GM15510 (cell line): ENCODE results near the gene GLRX3.

ENCODE experiments used
- POLR2A ChIP-seq: IDR thresholded peaks from 3 replicates; pipeline ENCODE4 v1.6.1; 2011; ENCODE audit warnings: borderline replicate concordance; ENCODE audit not compliant: insufficient read length; ENCODE audit errors: extremely low read depth

GLRX3 gene

GRCh38 chr10:130128922-130129321 lies 7.3 kb upstream of the GLRX3 start:
- TF ChIP-seq POLR2A, result no peak

DNA sequence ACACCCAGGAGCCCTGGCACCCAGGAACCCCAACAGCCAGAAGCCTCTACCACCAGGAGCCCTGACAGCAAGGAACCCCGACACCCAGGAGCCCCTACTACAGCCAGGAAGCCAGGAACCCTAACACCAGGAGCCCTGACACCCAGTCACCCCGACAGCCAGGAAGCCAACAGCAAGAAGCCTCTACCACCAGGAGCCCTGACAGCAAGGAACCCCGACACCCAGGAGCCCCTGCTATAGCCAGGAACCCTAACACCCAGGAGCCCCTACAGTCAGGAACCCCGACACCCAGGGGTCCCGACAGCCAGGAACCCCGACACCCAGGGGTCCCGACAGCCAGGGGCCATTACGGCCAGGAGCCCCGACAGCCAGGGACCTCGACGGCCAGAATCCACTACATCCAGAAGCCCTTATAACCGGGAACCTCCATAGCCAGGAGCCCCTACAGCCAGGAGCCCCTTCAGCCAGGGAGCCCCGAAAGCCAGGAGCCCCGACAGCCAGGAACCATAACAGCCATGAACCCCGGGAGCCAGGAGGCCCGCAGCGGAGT lies 440 bp upstream of the GLRX3 start:
- no peak for TF ChIP-seq POLR2A

GRCh38 chr10:130137090-130137448 lies 878 bp downstream of the GLRX3 start:
- TF ChIP-seq POLR2A, result no peak

DNA sequence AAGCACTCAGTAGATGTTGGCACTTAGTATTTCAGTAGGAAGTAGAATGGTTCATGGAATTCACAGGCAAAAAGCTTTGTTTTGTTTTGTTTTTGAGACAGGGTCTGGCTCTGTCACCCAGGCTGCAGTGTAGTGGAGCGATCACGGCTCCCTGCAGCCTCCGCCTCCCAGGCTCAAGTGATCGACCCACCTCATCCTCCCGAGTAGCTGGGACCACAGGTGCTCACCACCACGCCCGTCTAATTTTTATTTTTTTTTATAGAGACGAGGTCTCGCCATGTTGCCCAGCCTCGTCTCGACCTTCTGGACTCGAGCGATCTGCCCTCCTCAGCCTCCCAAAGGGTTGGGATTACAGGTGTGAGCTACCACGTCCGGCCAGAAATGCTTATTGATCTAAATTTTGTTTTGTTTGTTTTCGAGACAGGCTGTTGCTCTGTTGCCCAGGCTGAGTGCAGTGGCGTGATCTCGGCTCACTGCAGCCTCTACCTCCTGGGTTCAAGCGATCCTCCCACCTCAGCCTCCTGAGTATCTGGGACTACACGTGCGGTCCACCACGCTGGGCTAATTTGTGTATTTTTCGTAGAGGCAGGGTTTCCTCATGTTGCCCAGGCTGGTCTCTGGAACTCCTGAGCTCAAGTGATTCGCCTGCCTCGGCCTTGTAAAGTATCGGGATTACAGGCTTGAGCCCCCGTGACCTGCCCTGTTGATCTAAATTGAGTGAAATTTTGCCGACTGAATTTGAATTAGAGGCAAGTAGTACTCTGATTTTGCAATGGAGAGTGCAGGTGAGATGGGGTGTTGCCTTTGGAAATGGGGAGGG lies 1.7 kb downstream of the GLRX3 start:
- no peak for TF ChIP-seq POLR2A

DNA sequence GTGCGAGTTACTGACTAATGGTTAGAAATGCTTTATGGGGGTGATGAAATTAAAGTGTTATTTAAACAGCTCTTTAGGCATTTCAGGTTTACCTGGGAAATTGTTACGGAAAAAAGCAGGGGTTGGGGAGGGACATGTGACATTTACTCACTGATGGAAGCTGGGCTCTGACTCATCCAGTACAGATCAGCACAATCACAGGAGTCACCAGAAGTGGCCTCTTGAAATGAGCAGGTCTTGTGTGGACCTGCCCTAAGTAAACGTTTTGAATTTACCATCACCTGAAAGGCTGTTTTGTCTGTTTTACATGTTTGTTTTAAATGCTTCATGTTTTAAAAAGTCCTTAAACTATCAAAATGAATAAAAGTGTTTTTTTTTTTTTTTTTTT lies 2.3 kb downstream of the GLRX3 start:
- TF ChIP-seq POLR2A, result no peak

DNA sequence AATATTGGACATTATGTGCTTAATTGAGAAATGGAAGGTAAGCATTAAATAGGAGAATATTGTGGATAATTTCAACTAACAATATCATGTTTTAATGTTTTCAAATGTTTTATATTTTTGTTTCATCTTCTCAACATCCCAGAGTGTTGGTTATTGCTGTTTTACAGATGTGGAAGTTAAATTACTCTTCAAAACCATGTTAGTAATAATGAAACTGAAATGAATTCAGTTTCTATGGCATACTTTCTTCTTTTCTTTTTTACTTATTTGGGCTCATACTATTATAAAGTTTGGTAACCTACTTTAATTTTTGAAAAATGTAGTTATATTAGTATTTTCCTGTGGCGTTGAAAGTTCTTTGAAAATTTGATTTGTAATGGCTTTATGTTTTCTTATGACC lies 4.2 kb downstream of the GLRX3 start:
- TF ChIP-seq POLR2A, result no peak

DNA sequence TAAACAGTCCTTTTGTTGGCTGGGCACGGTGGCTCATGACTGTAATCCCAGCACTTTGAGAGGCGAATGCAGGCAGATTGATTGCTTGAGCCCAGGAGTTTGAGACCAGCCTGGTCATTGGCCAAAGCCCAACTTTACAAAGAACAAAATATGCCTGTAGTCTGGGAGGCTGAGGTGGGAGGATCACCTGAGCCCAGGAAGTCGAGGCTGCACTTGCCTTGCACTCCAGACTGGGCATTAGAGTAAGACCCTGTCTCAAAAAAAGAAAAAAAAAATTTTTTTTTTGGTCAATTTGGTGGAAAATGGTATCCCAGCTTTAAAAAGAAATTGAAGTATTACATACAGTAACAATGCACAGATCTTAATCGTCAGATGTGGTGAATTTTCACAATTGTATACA lies 4.8 kb downstream of the GLRX3 start:
- TF ChIP-seq POLR2A, result no peak

- no peak for TF ChIP-seq POLR2A
Measured at GRCh38 chr10:130141460-130141859, 5.3 kb downstream of the GLRX3 start.

DNA sequence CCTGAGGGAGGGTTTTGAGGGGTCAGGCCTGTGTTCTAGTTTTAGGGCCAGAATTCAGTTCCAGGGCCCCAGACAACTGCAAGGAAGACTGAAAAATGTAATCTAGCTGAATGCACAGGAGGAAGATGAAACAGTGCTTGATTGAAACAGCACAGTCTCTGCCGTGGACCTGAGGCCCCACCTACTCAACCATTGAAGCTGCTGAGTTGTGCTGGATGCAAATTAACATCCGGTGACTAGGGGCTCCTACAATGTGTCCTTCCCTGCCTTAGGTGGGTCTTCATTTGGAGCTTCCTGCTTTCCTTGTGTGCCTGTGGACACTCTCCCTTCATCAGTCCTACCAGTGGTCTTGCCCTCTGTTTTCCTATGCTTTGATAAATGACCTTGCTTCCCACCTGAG lies 5.7 kb downstream of the GLRX3 start:
- TF ChIP-seq POLR2A, result no peak

- no peak for TF ChIP-seq POLR2A
Measured at GRCh38 chr10:130146042-130146441, 9.9 kb downstream of the GLRX3 start.

GRCh38 chr10:130159192-130159794 lies 23.1 kb downstream of the GLRX3 start:
- TF ChIP-seq POLR2A, result no peak

- TF ChIP-seq POLR2A, result no peak
Measured at GRCh38 chr10:130160775-130161174, 24.6 kb downstream of the GLRX3 start.

DNA sequence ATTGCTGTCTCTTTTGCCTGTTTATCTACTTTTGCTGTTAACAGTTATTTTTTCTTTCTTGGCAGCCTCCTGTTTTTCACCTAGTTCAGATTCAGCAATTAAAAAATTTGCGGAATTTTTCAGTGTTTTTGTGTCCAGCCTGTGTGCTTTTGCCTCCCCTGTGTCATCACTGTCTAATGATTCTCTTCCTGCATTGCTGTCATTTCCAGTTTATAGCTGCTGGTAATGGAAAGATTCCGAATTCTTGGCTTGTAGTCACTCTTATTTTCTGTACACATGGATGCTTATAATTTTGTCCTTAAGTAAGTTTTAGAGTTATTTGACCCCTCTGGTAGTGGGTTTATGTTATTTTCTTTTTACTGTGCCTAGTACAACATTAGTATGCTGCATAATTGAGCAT lies 25.1 kb downstream of the GLRX3 start:
- no peak for TF ChIP-seq POLR2A

DNA sequence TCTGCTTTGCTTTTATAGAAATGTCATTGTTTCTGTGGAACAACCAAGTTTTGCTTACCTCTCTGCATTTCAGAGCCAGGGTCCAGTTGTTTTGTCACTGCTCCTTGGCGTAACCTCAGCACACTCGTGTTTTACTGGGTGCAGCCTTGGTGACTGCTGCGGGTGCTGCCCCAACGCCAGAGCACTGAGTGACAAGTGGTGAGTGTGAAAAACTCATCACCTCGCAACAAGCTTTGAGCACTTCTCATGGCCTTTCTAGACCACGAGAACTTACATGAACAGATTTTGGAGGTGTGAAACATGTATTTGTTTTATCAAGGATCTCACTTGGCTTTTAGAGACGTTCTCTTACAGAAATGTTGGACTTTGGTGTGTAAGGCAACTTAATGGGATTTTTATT lies 31.0 kb downstream of the GLRX3 start:
- no peak for TF ChIP-seq POLR2A

DNA sequence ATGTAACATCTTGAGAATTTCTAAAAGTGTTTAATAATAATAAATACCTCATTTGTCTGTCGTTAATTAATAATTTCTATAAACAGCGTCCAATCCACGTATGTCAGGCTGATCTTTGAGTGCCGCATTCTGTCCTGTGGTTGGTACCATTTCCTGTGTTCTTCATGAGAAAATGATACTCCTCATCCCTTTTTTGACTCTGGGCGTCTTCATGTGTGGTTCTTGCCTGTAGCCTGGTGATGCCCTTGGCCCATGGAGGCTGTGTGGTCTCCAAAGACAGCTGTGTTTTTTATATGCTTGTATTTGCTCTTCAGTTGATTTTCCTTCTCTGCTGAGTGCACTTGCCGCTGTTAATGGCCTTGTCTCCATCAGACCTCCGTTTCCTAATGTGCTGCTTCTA lies 31.5 kb downstream of the GLRX3 start:
- TF ChIP-seq POLR2A, result no peak
